H54 (cell line): Measurements from ENCODE around the gene LIX1.
A peak's percentile ranks its signal among the peaks of the same experiment; 100 is the strongest.

Source experiments
- DNase-seq: peaks from one replicate; pipeline ENCODE4 v3.0.0; 2011; ENCODE audit warnings: low spot score, mixed read lengths; ENCODE audit not compliant: insufficient read length
- FAIRE-seq: peaks from 3 replicates; lab custom pipeline; 2011; peaks lifted over from hg19 to GRCh38; lab: Jason Lieb, UNC
- POLR2A ChIP-seq: IDR thresholded peaks from 2 replicates; pipeline ENCODE4 v1.6.1; 2011; ENCODE audit warnings: low read depth, mild to moderate bottlenecking, low read length

Gene LIX1

DNA sequence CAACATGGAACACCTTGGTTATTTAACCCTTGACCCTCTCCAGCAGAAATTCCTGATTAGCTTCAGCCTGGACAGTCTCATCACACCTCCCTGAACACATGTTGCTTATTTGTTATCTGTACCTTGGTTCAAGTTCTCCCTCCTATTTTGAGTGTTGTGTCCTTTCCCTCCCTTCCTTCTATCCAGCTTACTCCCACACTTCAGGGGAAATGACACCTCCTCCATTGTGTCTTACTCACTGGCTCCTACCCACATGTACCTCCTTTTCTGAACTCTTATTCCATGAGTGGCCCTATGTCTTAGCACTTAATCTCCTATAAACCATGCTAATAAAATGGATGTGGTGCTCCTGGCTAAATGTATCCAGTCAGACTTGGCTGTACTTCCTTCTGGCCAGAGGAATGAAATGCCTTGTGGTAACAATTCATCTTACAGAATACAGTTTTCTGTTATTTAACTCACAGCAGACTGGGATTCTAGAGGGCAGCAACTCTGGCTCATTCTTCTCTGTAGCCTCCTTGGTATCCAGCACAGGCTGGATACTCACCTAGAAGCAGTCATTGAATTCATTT, 11.2 kb downstream of the LIX1 start:
- TF ChIP-seq POLR2A = no peak
- no peak for DNase-seq
- FAIRE-seq = peak; percentile 57

DNA sequence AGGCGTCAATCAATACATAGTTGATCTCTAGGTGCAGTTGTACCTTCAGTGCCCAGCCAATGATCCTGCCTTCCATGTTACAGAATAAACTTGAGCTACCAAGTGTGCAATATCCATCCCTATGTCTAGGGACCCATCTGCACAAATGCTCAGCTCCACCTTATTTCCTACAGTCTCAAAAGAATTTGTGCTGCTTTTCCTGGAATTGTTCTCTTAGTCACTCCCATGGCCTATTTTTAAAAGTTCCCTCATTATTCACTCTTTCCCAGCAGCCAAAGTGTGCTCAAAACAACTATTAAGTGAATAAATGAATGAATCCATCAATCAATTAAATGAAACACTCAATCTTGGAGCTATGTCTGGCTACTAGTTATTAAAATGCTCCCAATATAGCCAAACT, 14.7 kb downstream of the LIX1 start:
- no peak for DNase-seq
- TF ChIP-seq POLR2A = no peak
- no peak for FAIRE-seq

DNA sequence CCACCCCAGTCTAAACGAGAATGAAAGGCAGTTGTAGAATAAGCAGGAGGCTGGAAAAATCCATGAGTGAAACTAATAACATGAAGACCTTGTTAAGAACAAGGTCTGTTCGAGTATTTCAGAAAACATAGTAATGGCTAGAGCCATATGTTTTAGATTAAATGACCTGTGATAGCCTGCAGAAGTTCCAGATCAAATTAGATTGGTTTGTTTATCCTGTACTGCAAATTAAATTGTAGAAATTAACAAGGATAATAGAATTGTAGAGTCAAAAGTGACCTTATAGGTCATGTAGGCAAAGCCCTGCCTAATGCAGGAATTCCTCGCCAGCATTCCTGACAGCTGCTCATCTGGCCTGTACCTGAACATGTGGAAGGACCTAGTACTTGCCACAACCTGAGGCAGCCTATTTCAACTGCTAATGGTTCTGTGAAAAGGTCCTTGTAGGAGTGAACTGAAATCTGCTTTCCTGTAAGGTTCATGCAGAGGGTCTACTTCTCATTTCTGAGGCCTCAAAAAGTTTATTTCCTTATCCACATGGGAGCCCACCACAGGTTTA, 17.2 kb downstream of the LIX1 start:
- FAIRE-seq (no peak), DNase-seq (no peak)
- TF ChIP-seq POLR2A = no peak

DNA sequence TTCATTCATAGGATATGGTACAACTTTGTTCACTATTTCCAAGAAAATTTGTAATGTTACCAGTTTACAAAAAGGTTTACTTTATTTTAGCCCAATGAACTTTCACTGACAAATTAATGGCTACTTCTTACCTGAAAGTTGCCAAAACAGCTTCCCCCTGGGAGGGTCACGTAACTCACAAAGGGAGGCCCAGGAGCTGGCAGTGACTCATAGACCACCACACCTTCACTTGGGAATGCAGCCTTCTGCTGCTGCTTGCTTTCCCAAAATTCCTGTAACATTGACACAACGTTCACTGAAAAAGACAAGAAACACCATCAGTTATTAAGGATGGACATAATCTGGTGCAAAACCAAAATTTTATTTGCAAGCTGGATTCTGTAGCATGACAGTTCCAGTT, 18.1 kb downstream of the LIX1 start:
- DNase-seq (no peak), FAIRE-seq (no peak)
- no peak for TF ChIP-seq POLR2A

DNA sequence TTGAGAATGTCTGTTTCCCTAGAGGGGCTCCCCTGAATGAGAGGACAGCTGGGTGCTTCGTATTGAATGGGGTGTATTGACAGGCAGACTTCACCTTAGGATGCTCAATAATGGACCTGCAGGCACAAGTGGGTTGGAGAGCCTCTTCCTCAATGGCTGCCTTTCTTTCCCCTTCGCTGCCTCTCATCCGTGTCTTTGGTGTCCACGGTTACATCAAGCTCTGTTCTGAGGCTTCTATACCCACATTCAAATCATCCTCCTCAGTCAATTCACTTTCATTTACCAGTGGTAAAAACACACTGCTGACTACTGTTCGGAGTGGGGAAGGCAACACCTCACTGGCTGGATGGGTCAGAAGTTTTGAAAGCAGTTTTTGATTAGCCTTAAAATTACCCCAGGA, 20.6 kb downstream of the LIX1 start:
- no peak for TF ChIP-seq POLR2A
- no peak for FAIRE-seq
- no peak for DNase-seq

GRCh38 chr5:97120195-97120594, 22.2 kb downstream of the LIX1 start:
- DNase-seq (no peak), FAIRE-seq (no peak)
- TF ChIP-seq POLR2A = no peak

DNA sequence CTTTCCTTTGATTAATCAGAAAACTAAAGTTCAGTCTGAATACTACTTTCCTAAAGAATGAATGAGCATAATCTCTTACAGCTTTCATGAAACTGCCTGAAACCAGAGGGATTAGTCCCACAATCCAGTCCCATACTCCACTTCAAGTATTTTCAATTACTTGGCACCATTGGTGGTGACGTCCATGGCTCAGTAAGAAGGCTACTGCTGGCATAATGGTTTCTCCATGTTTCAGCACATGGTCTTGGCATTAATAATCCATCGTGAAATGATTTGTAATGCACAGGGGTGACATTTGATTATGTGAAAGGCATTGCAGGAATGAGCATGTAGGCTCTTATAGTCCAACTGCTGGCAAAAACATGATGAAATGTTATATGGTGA, 23.4 kb downstream of the LIX1 start:
- no peak for DNase-seq
- TF ChIP-seq POLR2A = no peak
- no peak for FAIRE-seq

DNA sequence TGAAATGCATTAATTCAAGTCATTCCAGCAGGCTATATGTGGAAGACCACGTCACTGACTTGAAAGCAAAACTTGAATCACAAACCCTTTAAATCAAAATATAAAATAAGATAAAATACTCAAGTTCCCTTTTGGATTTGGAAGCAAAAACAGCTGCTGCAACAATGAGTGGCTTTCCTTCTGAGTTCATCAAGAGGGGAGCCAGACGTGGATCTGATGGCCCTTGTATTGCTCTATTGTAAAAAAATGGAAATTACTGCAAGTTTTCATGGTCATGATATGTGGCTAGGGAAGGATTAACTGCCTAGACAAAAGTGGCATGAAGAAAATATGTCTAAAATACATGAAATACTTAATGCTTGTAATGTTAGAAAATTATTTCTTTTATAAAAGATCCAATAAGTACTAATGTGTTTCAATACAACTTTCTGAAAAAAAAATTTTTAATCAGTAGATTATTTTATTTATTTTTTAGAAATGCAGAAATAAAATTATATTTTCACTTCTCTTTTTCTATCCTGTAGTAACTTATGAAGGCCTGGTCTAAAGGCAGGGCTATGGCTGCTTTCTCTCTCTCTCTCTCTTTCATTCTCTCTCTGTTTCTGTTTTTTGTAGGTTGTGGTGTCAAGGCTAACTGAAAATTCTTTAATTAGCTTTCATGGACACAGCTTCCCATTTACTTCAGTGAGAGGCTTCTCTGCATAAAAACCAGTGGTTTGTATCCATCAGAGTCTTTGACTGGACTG, 24.0 kb downstream of the LIX1 start:
- TF ChIP-seq POLR2A = no peak
- DNase-seq (no peak), FAIRE-seq (no peak)

- TF ChIP-seq POLR2A = no peak
- DNase-seq (no peak), FAIRE-seq (no peak)
Observed at GRCh38 chr5:97115932-97116331, 26.5 kb downstream of the LIX1 start.

DNA sequence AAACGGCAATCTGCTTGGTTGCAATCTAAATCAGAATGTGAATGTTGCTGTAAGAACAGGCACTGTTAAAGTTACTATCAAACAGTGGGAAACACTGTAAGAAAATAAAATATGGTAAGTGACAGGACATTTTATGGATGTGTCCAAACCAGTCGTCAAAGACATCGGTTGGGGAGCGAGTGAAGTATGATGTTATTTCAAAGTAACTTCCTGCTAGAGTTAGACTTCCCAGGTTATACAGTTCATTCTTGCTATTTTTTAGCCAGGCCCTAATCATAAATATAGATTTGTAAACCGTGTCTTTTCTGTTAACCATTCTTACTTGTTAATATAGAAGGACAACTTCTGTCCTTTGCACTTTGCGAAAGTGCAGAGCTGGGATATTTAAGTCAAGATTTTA, 30.2 kb downstream of the LIX1 start:
- FAIRE-seq = no peak
- no peak for TF ChIP-seq POLR2A
- DNase-seq = no peak

DNA sequence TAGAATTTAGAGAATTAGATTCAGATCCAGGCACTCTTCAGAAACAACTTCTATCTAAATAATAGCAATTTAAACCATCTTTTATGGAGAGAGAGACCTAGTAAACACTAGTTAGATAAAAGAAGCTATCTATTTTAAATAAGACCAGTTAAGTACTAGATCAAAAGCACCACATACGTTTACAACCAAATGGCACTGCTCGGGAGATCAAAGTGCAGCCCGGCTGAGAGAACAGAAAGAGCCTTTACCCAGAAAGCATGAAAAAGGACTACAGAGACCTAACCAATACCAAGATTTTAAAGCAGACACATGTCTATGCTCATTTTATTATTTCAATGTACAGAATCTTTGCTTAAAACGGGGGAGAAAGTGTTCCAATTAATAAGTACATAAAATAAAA, 30.8 kb downstream of the LIX1 start:
- DNase-seq (no peak), FAIRE-seq (no peak)
- no peak for TF ChIP-seq POLR2A

GRCh38 chr5:97111004-97111403, 31.4 kb downstream of the LIX1 start:
- no peak for FAIRE-seq
- DNase-seq = no peak

DNA sequence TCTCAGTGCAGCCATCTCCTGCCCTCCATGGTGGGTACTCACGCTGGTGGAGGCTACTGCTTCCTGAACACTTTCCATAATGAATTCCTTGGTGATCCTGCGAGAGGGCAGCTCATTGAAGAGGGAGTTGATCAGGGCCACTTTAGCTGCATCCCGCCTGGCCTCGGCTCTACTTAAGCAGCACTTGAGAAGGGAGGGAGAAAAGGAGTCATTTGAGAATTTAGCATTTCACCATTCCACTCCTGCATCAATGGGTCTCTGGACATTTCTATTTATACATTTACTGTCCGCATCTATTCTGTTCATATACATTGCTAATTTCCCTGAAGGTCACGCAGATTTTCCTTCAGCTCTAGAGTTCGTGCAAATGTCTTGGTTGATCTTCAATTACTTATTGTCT, 35.1 kb downstream of the LIX1 start:
- DNase-seq (no peak), FAIRE-seq (no peak)
- TF ChIP-seq POLR2A = no peak

More at GRCh38 chr5:97111004-97111403, 31.4 kb downstream of the LIX1 start:
- no peak for TF ChIP-seq POLR2A

DNA sequence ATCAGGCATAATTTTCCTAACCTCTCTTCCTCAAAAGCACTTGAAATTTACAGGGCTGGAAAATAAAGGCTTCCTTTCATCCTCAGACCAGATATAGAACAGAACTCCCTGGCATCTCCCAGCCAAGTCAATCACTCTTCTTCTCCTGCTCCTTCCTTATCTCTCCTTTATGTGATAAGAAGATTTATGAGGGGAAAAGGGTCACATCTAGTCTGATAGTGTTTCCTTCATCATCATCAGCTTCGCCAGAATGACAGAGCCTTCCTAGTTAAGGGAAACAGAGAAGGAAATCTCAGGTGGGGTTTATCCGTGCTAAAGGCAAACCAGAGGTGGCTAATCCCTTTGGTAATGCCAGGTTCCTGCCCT, 36.2 kb downstream of the LIX1 start:
- FAIRE-seq (no peak), DNase-seq (no peak)
- no peak for TF ChIP-seq POLR2A
